ENCODE measurements around the gene PLCD3. TPM values are rescaled to one million over a fixed set of nuclear protein-coding genes. Genes with fewer than 3 reads are reported as not detected.

PLCD3 gene
- total and polyA plus RNA-seq, 9 of the 15 experiments (the other 6 are each of a cell fraction or from before 2014, with no cell fraction given), result 0.20 to 22.6 (median 7.5) TPM

- TF ChIP-seq TEAD4 (IDR thresholded peaks at IDR 0.05; ENCODE audit: low read length) (peak; percentile 63; the same call in 1 of the 2 replicates), TEAD4 (CRISPR knock-in tag; IDR thresholded peaks at IDR 0.05; ENCODE audit: borderline replicate concordance) (peak; percentile 75; the same call in 1 of the 2 replicates), BRF1 (IDR thresholded peaks at IDR 0.05; ENCODE audit: borderline replicate concordance, extremely low read depth, insufficient read length) (no peak), BDP1 (IDR thresholded peaks at IDR 0.05; ENCODE audit: insufficient read depth, insufficient read length) (no peak), TRIM24 (IDR thresholded peaks at IDR 0.05) (no peak; a peak in 1 of 4 replicates), ZC3H11A (IDR thresholded peaks at IDR 0.05; ENCODE audit: low read depth, low read length) (no peak), MYNN (IDR thresholded peaks at IDR 0.05) (no peak), MYNN (CRISPR knock-in tag; IDR thresholded peaks at IDR 0.05) (no peak), ZNF518B (CRISPR knock-in tag; IDR thresholded peaks at IDR 0.05) (no peak), HSF4 (CRISPR knock-in tag; IDR thresholded peaks at IDR 0.05; ENCODE audit: borderline replicate concordance) (no peak), E2F1 (CRISPR knock-in tag; IDR thresholded peaks at IDR 0.05) (peak; percentile 86), ZNF449 (CRISPR knock-in tag; IDR thresholded peaks at IDR 0.05) (no peak), SMAD3 (CRISPR knock-in tag; conservative IDR thresholded peaks at IDR 0.05) (no peak), KAT2B (IDR thresholded peaks at IDR 0.05; ENCODE audit: low read depth, low read length) (no peak), COPS2 (conservative IDR thresholded peaks at IDR 0.05) (no peak), FOXA3 (CRISPR knock-in tag; conservative IDR thresholded peaks at IDR 0.05 in 1 of 2, IDR thresholded peaks at IDR 0.05 in 1 of 2) (peak in 1 of 2 experiments; percentile 84; a peak in 2 of 4 replicates), HOMEZ (CRISPR knock-in tag; IDR thresholded peaks at IDR 0.05) (no peak), ZNF232 (CRISPR knock-in tag; IDR thresholded peaks at IDR 0.05) (no peak), PKNOX1 (IDR thresholded peaks at IDR 0.05) (peak; percentile 99), TSC22D4 (tag; IDR thresholded peaks at IDR 0.05) (no peak)
These were observed 29.1 kb upstream of the PLCD3 start, which contains the start of gene HEXIM2 (continued) for GRCh38 chr17:45161288-45162024.

Measured in K562 (cell line).